ENCODE measurements around the gene RANBP3.

DNA sequence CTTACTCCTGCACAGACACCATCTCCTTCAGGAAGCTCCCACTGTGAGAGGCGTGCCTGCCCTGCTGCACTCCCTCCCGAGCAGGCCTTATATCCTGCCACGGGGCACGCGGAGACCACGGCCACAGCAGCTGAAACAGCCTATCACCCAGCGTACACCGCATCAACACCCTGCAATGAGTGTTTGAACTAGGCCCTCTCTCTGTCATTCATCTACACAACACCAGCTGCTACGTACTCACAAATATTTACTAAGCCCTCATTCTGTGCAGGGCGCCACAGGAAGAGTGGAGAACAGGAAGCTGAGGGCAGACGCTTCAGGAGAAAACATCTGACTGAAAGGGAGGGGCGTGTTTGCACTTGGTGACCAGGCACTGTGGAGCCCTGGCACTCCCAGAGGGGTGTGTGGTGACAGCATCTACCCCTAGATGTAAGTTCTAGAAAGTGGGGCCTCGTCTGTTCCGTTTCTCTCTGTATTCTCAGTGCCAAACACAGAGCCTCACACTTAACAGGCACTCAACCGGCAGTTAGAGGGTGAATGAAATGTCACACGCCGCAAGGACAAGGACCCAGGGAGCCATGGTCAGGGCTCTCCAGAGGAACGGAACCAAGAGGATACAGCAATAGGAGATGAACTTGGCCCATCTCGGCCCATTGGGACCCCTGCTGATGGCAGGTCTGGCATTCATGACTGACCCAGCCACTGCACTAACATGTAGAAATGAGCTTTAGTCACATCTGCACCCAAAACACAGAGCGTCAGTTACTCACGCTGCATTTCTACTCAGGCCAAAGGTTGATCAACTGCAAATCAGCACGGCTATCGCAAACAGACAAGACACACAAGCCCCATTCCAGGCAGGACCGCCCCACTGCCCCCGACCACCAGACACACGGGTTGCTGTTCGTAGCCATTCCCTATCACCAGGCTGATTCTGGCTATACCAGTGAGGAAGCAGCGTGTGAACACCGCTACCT is 15.7 kb downstream of the RANBP3 start:
- TF ChIP-seq CEBPB (IDR thresholded peaks at IDR 0.05) (no peak), ZBTB7A (IDR thresholded peaks at IDR 0.05; ENCODE audit: low read depth) (no peak), EP300 (IDR thresholded peaks at IDR 0.05; ENCODE audit: borderline replicate concordance) (no peak), TEAD4 (IDR thresholded peaks at IDR 0.05) (no peak), TCF12 (IDR thresholded peaks at IDR 0.05; ENCODE audit: low read depth) (no peak), TAF1 (IDR thresholded peaks at IDR 0.05; ENCODE audit: low read depth) (no peak), YY1 (IDR thresholded peaks at IDR 0.05; ENCODE audit: low read depth) (no peak), FOXM1 (IDR thresholded peaks at IDR 0.05; ENCODE audit: borderline replicate concordance, low read depth) (no peak), RAD21 (IDR thresholded peaks at IDR 0.05; ENCODE audit: low read depth) (no peak)
- TF ChIP-seq, protein P1, sequence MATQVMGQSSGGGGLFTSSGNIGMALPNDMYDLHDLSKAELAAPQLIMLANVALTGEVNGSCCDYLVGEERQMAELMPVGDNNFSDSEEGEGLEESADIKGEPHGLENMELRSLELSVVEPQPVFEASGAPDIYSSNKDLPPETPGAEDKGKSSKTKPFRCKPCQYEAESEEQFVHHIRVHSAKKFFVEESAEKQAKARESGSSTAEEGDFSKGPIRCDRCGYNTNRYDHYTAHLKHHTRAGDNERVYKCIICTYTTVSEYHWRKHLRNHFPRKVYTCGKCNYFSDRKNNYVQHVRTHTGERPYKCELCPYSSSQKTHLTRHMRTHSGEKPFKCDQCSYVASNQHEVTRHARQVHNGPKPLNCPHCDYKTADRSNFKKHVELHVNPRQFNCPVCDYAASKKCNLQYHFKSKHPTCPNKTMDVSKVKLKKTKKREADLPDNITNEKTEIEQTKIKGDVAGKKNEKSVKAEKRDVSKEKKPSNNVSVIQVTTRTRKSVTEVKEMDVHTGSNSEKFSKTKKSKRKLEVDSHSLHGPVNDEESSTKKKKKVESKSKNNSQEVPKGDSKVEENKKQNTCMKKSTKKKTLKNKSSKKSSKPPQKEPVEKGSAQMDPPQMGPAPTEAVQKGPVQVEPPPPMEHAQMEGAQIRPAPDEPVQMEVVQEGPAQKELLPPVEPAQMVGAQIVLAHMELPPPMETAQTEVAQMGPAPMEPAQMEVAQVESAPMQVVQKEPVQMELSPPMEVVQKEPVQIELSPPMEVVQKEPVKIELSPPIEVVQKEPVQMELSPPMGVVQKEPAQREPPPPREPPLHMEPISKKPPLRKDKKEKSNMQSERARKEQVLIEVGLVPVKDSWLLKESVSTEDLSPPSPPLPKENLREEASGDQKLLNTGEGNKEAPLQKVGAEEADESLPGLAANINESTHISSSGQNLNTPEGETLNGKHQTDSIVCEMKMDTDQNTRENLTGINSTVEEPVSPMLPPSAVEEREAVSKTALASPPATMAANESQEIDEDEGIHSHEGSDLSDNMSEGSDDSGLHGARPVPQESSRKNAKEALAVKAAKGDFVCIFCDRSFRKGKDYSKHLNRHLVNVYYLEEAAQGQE (IDR thresholded peaks at IDR 0.05; ENCODE audit: low read depth): no peak
- TF ChIP-seq, protein P2, sequence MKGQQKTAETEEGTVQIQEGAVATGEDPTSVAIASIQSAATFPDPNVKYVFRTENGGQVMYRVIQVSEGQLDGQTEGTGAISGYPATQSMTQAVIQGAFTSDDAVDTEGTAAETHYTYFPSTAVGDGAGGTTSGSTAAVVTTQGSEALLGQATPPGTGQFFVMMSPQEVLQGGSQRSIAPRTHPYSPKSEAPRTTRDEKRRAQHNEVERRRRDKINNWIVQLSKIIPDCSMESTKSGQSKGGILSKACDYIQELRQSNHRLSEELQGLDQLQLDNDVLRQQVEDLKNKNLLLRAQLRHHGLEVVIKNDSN (IDR thresholded peaks at IDR 0.05): no peak
- TF ChIP-seq, protein P3, sequence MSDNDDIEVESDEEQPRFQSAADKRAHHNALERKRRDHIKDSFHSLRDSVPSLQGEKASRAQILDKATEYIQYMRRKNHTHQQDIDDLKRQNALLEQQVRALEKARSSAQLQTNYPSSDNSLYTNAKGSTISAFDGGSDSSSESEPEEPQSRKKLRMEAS (IDR thresholded peaks at IDR 0.05): no peak
